HL-60/S4 treated with phorbol 12-myristate 13-acetate at 8.2 ng/mL for 4 days and 3 days (cell line): ENCODE data around the gene OPTN.
"Not testable (repeated sequence)": the region's sequence is repeated elsewhere in the genome, so short reads cannot be mapped to it uniquely, and the experiment has no call there.

ENCODE experiments used
- in situ Hi-C: fragments of 300-500 bp; cut with MboI; formaldehyde crosslinking; loops from 2 replicates; pipeline ENCODE4 v1.15.0; 2022; ENCODE audit warnings: low sequenced_read_pairs

The OPTN gene

GRCh38 chr10:13089345-13089744 is 10.6 kb upstream of the OPTN start:
- in situ Hi-C loops: no loop called here

GRCh38 chr10:13090289-13090688 is 9.7 kb upstream of the OPTN start:
- in situ Hi-C loops: no loop called here

GRCh38 chr10:13091801-13092200 is 8.2 kb upstream of the OPTN start:
- in situ Hi-C loops: no loop called here

- in situ Hi-C loops: no loop called here
Observed at GRCh38 chr10:13092291-13093102, 7.5 kb upstream of the OPTN start.

GRCh38 chr10:13094082-13094481 is 5.9 kb upstream of the OPTN start:
- in situ Hi-C loops: not testable (repeated sequence)

DNA sequence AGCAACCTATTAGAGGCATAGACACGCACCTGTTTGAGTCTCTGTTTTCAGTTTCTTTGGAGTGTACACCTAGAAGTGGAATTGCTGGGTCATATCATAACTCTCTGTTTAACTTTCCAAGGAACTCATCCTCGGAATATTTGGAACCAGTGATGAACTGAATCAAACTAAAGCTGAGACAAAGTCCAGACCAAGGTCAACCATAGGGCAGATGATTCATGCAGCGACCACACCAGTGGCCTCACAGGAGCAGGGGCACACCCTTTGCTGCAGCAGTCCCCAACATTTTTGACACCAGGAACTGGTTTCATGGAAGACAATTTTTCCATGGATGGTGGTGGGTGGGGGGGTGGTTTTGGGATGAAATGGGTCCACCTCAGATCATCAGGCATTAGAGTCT is 4.9 kb upstream of the OPTN start:
- in situ Hi-C loops: no loop called here

- in situ Hi-C loops: no loop called here
Observed at GRCh38 chr10:13095929-13096328, 4.0 kb upstream of the OPTN start.

GRCh38 chr10:13099144-13099665 is 758 bp upstream of the OPTN start:
- in situ Hi-C loops: no loop called here

DNA sequence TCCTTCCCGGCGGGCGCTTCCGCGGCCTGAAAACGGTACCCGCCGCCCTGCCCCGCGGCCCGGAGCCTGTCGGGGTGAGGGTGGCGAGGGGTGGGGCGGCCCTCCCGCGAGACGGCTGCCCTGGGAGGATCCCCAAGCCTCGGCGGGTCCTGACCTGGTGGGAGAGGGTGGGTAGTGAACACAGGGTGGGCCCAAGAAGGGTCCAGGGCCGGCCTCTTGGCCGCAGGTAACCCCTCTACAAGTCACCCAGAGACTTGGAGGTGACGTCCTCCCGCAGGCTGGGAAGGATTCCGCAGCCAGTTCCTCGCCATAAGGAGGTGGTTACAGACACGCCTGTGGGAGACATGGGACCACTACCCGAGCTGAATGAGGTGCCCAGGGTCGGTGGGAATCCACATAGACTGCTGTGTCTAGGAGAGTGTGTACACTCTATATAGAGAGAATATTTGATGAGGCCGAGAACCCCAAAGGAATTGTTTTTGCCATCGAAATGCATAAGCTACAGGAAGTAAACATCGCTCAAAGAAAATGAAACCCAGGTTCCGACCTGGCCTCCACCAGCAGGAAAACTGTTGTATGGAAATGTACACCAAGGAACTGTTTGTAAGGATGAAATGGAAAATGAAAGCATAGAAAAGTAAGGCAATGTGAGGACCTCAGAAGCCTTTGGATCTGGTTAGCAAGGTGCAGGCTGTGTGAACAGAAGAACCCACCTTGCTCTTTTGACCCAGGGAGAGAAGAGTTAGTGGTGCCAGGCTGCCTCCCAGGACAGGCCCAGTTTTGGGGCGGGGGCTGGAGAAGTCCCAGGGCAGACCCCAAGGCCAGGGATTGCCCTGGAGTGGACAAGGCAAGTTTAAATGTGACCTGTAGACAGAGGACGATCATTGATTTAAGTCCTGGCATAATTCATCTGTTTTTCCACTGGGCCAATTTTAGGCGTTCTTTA is 659 bp downstream of the OPTN start:
- in situ Hi-C loops: no loop called here

- in situ Hi-C loops: no loop called here
Observed at GRCh38 chr10:13102002-13102794, 2.2 kb downstream of the OPTN start.

GRCh38 chr10:13103554-13103953 is 3.6 kb downstream of the OPTN start:
- in situ Hi-C loops: no loop called here

GRCh38 chr10:13104697-13105096 is 4.7 kb downstream of the OPTN start:
- in situ Hi-C loops: no loop called here

DNA sequence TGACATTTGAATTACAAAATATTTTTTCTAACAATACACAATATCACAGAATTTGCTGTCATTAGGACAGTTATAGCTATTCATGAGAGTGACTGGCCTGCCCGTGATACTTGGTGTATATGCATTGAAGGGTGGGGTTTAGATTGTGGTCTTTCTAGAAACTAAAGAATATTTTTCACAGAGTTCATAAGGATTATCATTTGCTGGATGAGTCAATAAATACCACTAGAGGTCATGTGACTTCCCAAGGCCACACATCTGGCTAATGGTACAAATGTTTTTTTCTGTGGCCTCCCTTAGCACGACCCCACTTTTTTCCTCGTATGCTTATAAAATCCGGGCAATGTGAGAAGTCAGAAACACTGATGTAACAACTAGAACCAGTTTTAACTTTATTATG is 5.2 kb downstream of the OPTN start:
- in situ Hi-C loops: no loop called here

DNA sequence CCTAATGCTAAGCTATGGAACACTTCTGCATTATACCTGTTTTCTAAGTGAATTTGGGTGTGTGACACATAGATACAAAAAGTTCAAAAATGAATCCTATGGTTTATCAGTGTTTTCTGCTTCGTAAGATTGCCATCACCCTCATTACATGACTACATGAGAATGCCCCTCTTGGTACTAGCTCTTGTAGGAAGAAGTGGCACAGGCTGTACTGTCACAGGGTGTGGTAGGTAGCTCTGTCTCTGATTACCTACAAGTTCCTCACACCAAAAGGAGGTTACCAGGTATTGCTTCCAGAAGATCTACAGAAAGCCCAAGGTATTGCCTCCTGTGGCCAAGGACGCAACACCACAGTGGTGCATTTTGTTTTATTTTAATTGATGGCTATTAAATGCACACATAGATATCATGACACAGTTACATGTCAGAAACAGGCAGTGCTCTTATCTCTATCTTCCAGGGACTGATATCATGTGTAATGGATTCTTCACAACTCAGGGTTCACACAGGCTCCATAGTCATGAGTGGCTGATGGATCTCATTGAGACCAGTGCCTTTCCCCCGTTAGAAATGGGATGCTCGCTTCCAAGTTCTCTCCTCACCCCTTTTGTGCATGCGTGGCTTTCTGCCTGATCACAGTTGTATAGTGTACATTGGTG is 6.6 kb downstream of the OPTN start:
- in situ Hi-C loops: no loop called here

DNA sequence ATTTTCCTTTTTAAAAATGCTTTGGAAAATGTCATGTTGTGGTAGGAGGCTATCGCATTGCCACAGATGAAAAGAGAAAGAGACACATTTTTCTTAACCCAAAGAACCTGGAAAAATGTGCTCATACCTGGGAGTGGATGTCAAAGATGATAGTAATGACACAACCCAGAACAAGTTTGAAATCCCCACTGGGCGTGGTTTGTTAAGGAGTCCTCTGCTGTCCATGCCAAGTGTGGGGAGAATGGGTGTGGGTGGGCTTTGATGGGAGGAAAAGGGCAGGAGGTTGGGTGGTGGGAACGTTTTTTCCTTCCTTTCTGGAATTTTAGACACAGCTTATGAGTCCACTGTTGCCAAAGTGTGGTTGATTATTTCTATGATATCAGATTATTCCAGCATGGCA is 10.9 kb downstream of the OPTN start:
- in situ Hi-C loops: no loop called here

- in situ Hi-C loops: no loop called here
Observed at GRCh38 chr10:13113544-13113943, 13.6 kb downstream of the OPTN start.

- in situ Hi-C loops: no loop called here
Observed at GRCh38 chr10:13115832-13116803, 16.2 kb downstream of the OPTN start.

GRCh38 chr10:13117841-13118783 is 18.1 kb downstream of the OPTN start:
- in situ Hi-C loops: no loop called here
